Measurements from ENCODE around the gene CFAP97D2. TPM values are rescaled to one million over a fixed set of nuclear protein-coding genes. Genes with fewer than 3 reads are reported as not detected.

CFAP97D2 gene
- not detected for total RNA-seq

GRCh38 chr13:114179087-114179658 lies at the start of gene CFAP97D2:
Gene CFAP97D2, plus strand, starts transcription at chr13:114179257. Its CDS starts 74 bp downstream, at chr13:114179331.
- TF ChIP-seq CTCF (IDR thresholded peaks at IDR 0.05): no peak
- DNase-seq (ENCODE audit: low spot score): no peak
- ATAC-seq (ENCODE audit: low FRiP score): no peak

GRCh38 chr13:114129649-114130062 lies 49.4 kb upstream of the CFAP97D2 start:
- TF ChIP-seq CTCF (IDR thresholded peaks at IDR 0.05): no peak
- DNase-seq (ENCODE audit: low spot score): no peak
- ATAC-seq (ENCODE audit: low FRiP score): no peak

GRCh38 chr13:114130131-114130836 lies 48.8 kb upstream of the CFAP97D2 start:
- DNase-seq (ENCODE audit: low spot score): no peak
- ATAC-seq (ENCODE audit: low FRiP score): no peak

GRCh38 chr13:114130837-114131582 lies 48.0 kb upstream of the CFAP97D2 start:
- peak; percentile 23 for ATAC-seq (ENCODE audit: low FRiP score)
- no peak for DNase-seq (ENCODE audit: low spot score)
- no peak for TF ChIP-seq CTCF (IDR thresholded peaks at IDR 0.05)

More at GRCh38 chr13:114130131-114130836, 48.8 kb upstream of the CFAP97D2 start:
- TF ChIP-seq CTCF (IDR thresholded peaks at IDR 0.05): no peak

- DNase-seq (ENCODE audit: low spot score) (no peak), ATAC-seq (ENCODE audit: low FRiP score) (peak; percentile 16)
Observed at GRCh38 chr13:114131583-114132418, 47.3 kb upstream of the CFAP97D2 start.

More at GRCh38 chr13:114131583-114132418, 47.3 kb upstream of the CFAP97D2 start:
- TF ChIP-seq CTCF (IDR thresholded peaks at IDR 0.05): no peak
